GM21619 (cell line): ENCODE results near the gene ZGPAT.

Experiments used
- ATAC-seq: cut with Tn5 transposase; IDR thresholded peaks from one replicate; pipeline ENCODE4 v1.9.1; 2021; ENCODE audit not compliant: unreplicated experiment

The ZGPAT gene

GRCh38 chr20:63742381-63743024 is 34.7 kb downstream of the ZGPAT start:
- no peak for ATAC-seq

GRCh38 chr20:63743210-63743970 is 35.6 kb downstream of the ZGPAT start:
- ATAC-seq, result no peak

DNA sequence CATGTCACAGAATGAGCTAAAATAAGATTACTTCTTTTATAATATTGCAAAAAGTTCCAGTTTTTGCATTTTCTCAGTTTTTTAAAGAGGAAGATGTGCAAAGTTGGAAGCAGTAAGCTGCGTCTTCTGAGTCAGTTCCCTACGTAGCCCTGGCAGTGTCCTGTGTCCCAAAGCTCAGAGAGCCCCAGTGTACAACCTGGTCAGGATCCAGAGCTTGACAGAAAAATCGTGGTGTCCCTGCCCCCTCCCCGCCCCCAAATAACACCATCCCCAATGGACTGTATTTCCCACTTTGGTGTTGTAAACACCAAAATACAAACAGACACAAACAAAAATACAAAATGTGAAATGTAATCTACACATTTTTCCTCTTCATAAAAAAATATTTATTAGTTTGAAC is 36.3 kb downstream of the ZGPAT start:
- no peak for ATAC-seq

GRCh38 chr20:63744574-63745423 is 37.0 kb downstream of the ZGPAT start:
- no peak for ATAC-seq

GRCh38 chr20:63745424-63745805 is 37.6 kb downstream of the ZGPAT start:
- ATAC-seq, result no peak

GRCh38 chr20:63745961-63746731 is 38.3 kb downstream of the ZGPAT start:
- ATAC-seq, result no peak

GRCh38 chr20:63746751-63747315 is 39.0 kb downstream of the ZGPAT start:
- no peak for ATAC-seq

DNA sequence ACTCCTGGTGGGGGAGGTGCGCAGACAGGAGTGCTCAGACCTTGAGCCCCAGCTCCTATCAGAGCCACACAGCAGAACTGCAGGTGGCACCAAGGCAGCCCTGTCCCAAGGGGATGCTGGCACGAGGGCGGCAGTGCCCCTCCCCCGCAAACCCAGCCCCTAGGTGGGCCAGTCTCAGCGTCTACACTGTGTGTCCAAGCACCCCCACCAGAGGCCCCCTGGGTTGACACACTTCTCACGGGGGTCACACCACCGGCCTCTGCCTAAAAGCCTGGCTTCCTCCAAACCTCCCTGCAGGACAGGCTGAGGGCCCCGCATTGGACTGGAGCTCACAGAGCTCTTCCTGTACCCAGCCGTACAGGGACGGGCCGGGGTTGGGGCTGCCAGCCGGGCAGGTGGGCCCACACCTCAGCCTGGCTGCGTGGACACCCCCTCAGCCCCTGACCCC is 39.8 kb downstream of the ZGPAT start:
- no peak for ATAC-seq

DNA sequence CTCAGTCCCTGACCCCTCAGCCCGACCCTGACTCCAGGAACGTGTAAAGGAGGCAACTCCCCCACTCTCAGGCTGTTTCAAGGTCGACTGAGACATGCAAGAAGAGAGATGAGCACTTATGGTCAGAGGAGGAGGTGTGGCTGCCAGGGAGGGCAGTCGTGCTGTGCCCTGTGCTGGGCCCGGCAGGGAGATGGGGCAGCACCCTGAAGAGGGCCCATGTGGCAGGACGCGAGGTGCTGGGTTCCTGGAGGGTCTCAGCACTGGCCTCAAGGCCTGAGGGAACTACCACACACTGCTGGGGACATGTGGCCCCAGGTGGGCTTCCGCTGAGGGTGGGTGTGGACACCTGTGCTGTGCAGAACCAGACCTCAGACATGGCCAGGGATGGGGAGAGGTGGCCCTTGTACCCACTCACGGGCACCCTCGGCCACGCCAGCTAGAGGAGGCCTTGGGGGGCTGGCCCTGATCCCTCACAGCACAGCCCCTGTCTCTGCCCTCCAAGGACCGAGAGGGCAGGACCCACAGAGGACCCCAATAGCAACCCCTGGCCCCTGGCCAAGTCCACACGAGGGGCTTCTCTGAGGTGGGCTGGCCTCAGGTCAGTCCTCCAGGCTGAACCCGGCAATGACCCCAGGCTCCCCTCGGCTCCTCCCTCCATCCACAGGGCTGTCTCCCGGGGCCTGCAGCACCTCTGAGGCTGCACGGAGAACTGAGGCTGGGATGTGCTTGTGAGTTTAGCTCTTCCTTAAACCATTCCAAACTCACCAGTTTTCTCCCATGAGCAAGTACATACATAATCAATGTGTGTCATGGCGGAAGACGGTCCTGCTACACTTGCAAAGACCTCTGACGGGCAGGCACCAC is 40.5 kb downstream of the ZGPAT start:
- no peak for ATAC-seq

DNA sequence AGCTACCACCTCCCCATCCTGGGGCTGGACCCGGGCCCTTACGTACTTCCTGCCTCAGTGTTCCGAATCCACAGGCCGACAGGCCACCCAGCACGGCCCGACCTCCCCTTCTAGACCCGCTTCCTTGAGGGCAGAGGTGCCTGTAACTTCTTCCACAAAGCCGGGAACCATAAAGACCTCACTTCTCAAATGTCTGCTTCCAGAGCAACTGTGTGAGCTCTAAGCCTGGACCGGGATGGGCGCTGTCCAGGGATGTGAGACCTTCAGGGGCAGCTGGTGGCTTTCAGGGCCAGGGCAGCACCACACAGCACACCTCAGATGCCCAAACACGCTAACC is 41.1 kb downstream of the ZGPAT start:
- no peak for ATAC-seq

DNA sequence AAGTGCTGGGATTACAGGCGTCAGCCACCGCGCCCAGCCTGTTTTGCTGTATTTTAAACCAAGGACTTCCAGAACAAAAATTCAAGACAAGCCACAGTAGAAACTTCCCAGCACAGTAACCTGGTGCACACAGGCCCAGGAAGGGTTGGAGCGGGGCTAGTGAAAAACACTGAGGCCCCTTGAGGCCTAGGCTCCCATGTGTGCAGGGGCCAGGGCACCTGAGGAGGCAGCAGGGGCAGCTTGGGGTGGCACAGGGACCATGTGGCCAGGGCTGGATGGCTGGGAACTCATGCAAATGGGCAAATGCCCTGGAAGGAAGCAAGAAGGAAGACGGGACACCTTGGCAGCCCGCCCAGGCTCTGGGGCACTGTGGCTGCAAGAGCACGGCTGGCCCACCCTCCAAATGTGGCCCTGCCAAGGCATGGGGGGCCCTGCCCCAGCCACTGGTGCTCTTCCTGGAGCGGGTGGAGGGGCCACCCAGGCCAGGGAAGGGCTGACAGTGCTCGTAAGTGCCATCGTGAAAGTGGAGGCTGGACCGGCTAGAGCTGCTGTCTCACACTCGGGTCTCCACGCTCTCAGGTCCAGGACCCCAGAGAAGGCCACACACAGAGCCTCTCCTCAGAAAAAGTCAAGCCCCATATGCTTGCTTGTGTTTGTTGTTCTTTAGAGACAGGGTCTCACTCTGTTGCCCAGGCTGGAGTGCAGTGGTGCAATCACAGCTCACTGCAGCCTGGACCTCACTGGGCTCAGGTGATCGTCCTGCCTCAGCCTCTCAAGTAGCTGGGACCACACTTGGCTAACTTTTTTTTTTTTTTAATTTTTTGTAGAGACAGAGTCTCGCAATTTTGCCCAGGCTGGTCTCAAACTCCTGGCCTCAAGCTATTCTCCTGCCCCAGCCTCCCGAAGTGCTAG is 42.0 kb downstream of the ZGPAT start:
- no peak for ATAC-seq

DNA sequence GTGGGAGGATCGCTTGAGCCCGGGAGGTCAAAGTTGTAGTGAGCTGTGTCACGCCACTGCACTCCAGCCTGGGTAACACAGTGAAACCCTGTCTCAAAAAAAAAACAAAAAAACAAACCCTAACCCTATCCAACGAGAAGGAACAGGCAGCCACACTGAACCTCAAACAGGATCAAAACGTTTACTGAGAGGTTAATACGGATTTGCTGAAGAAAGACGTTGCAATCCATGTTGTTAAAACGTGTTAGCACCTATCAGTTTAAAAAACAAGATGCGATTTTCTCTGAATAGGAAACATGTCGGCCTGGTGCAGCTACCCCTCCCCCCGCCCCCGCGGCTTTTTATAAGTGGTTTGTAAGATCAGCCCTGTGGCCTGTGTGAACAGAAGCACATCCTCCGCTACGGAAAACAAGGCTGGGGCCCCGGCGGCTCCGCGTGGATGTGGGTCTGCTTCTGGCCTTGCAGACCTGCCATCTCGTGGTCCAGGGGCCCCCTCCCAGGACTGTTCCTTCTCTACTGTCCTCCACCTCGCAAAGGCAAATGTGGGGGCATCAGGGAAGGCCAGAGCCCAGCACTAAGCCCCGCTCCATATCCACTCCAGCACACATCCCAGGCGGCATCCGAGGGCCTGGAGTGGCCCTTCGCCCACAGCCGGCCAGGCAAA is 43.1 kb downstream of the ZGPAT start:
- ATAC-seq, result no peak

- no peak for ATAC-seq
Observed at GRCh38 chr20:63751471-63752271, 43.8 kb downstream of the ZGPAT start.

GRCh38 chr20:63752411-63753101 is 44.7 kb downstream of the ZGPAT start:
- ATAC-seq, result no peak

DNA sequence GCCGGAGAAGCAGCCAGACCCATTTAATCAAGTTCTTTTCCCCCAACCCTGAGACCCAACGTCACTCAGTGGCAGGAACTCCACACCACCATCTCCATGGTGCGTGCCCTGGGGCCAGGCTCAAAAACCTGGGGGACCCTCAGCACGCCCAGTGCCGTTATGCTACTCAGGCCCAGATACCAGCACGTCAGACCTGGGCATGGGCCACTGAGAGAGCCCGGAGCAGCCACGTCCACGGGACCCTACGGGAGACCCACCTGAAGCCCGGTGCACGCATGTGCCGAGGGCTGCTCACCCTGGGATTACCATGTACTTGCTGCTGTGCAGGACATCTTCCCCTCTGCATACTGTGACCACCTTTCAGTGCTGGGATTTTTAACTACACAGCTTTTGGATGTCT is 45.5 kb downstream of the ZGPAT start:
- no peak for ATAC-seq

DNA sequence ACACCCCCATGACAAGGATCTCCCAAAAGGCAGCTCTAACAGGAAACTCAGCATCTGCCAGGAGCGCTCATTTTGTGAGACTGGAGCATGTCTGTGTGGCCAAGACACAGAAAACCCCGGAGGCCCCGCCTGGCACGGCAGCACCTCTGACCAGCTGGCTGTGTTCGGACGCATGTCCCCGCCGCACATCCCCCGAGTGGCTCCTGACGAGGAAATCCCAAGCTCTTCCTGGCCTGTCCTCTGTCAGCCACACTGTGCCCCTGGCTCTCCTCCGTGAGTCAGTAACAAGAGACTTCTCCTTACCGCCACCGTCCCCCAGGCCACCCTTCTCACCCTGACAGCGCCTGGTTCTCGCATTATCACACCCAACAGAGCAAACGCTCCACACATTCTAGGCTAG is 46.2 kb downstream of the ZGPAT start:
- ATAC-seq, result no peak
